HepG2 (cell line): ENCODE results near the gene ITGB1. TPM values are rescaled to one million over a fixed set of nuclear protein-coding genes. Genes with fewer than 3 reads are reported as not detected.
A peak's percentile ranks its signal among the peaks of the same experiment; 100 is the strongest.

Experiments used
- ATAC-seq: fragments of 200-7000 bp; cut with Tn5 transposase; 3 replicates; pipeline ENCODE4 v1.9.1; 2020; ENCODE audit warnings: mild to moderate bottlenecking, moderate library complexity
- BruUV-seq: library from RNA; stranded (reverse); fragments of 400-500 nt; replicated peaks from 2 replicates; lab custom pipeline; 2021; lab: Mats Ljungman, UMichigan
- CTCF ChIA-PET: fragments of 300-600 bp; formaldehyde crosslinking; extraction: SDS; loops from one replicate; lab custom pipeline; 2021; ENCODE audit warnings: low total read pairs, inconsistent platforms, low intra/inter-chr PET ratio; lab: Yijun Ruan, JAX
- POLR2A ChIA-PET: fragments of 350-600 bp; sonication (Branson Sonifier 250); formaldehyde crosslinking; loops from one replicate; lab custom pipeline; 2020; ENCODE audit warnings: antibody characterized with exemption, inconsistent platforms; lab: Yijun Ruan, JAX
- DNase-seq: peaks from one replicate; pipeline ENCODE4 v3.0.0-alpha.2; 2015; ENCODE audit warnings: low spot score
- FAIRE-seq: peaks from 3 replicates; lab custom pipeline; 2011; peaks lifted over from hg19 to GRCh38; lab: Jason Lieb, UNC
- H2AFZ ChIP-seq: one replicate; pipeline ENCODE4 v1.6.1; 2011; ENCODE audit warnings: low read length, inconsistent platforms
- H3K27ac ChIP-seq: fragments of 300-600 bp; 3 replicates; pipeline ENCODE4 v1.8.0; 2011; ENCODE audit warnings: mixed run types, mild to moderate bottlenecking, mixed read lengths, low read length, inconsistent platforms; ENCODE audit not compliant: insufficient read depth; ENCODE audit errors: extremely low read length
- H3K27me3 ChIP-seq, 2 experiments: fragments of 200-600 bp in 1 of 2; 2 replicates in 1 of 2; 3 replicates in 1 of 2; pipeline versions ENCODE4 v1.6.0 to v1.8.0; 2011; ENCODE audit warnings: low read length in 2 of 2, mild to moderate bottlenecking in 2 of 2, moderate library complexity in 2 of 2, inconsistent platforms in 1 of 2; ENCODE audit not compliant: insufficient read depth in 2 of 2, control insufficient read depth in 1 of 2
- H3K36me3 ChIP-seq, 2 experiments: fragments of 200-600 bp in 1 of 2; replicated peaks in 1 of 2; 2 replicates in 1 of 2; 3 replicates in 1 of 2; pipeline versions ENCODE4 v1.5.1 to v1.8.0; 2011; ENCODE audit warnings: low read length in 2 of 2, inconsistent platforms in 1 of 2; ENCODE audit not compliant: insufficient read depth in 2 of 2, control insufficient read depth in 1 of 2
- H3K4me1 ChIP-seq: 2 replicates; pipeline ENCODE4 v1.5.1; 2012; ENCODE audit warnings: low read length, inconsistent platforms; ENCODE audit not compliant: insufficient read depth
- H3K4me2 ChIP-seq: 2 replicates; pipeline ENCODE4 v1.6.0; 2011; ENCODE audit warnings: low read depth, low read length, inconsistent platforms
- H3K4me3 ChIP-seq, 3 experiments: fragments of 200-600 bp in 1 of 3; sonication (generic), shearing (Covaris generic) in 1 of 3; replicated peaks in 1 of 3; 2 replicates each; pipeline ENCODE4 v1.5.1; 2011 to 2016; ENCODE audit warnings: low read length in 3 of 3, inconsistent platforms in 2 of 3, low read depth in 2 of 3, mild to moderate bottlenecking in 2 of 3, control low read depth in 1 of 3, mixed read lengths in 1 of 3; ENCODE audit not compliant: insufficient read depth in 1 of 3
- H3K79me2 ChIP-seq: one replicate; pipeline ENCODE4 v1.6.1; 2011; ENCODE audit warnings: low read length, inconsistent platforms; ENCODE audit not compliant: insufficient read depth
- H3K9ac ChIP-seq: 2 replicates; pipeline ENCODE4 v1.6.0; 2011; ENCODE audit warnings: mild to moderate bottlenecking, low read depth, low read length, inconsistent platforms; ENCODE audit not compliant: insufficient read depth
- H3K9me3 ChIP-seq: 2 replicates; pipeline ENCODE4 v1.5.1; 2012; ENCODE audit warnings: mild to moderate bottlenecking, low read length
- H4K20me1 ChIP-seq: 2 replicates; pipeline ENCODE4 v1.6.0; 2011; ENCODE audit warnings: inconsistent platforms, mild to moderate bottlenecking, low read length, moderate library complexity; ENCODE audit not compliant: insufficient read depth
- DRAP1 ChIP-seq: IDR thresholded peaks from 2 replicates; pipeline ENCODE4 v1.6.1; 2016; ENCODE audit warnings: missing genetic modification reagents, missing compliant biosample characterization
- FOXA3 ChIP-seq: IDR thresholded peaks from 2 replicates; pipeline ENCODE4 v1.6.1; 2016; ENCODE audit warnings: missing genetic modification reagents, missing compliant biosample characterization
- HNF4A ChIP-seq: sonication (generic); formaldehyde crosslinking; IDR thresholded peaks from 2 replicates; pipeline ENCODE4 v1.4.0; 2020; ENCODE audit warnings: missing genetic modification reagents
- MAFK ChIP-seq, 2 experiments: IDR thresholded peaks in 1 of 2; conservative IDR thresholded peaks in 1 of 2; 2 replicates each; pipeline ENCODE4 v1.6.1; 2011; ENCODE audit warnings: improper control_type of control experiment in 2 of 2, low read length in 2 of 2
- MTA3 ChIP-seq: sonication (generic); formaldehyde crosslinking; IDR thresholded peaks from 2 replicates; pipeline ENCODE4 v1.4.0; 2020; ENCODE audit warnings: missing genetic modification reagents
- NCOA1 ChIP-seq: sonication (generic); formaldehyde crosslinking; IDR thresholded peaks from 2 replicates; pipeline ENCODE4 v1.9.0; 2021; ENCODE audit warnings: missing genetic modification reagents
- NCOR1 ChIP-seq: fragments of 200-600 bp; sonication (generic); IDR thresholded peaks from 2 replicates; pipeline ENCODE4 v1.7.0; 2017; ENCODE audit warnings: antibody characterized with exemption, low read length, borderline replicate concordance
- RELA ChIP-seq: sonication (generic); formaldehyde crosslinking; IDR thresholded peaks from 2 replicates; pipeline ENCODE4 v1.4.0; 2020; ENCODE audit warnings: missing genetic modification reagents
- SAP130 ChIP-seq: IDR thresholded peaks from 2 replicates; pipeline ENCODE4 v1.6.1; 2016; ENCODE audit warnings: low read depth
- SOX5 ChIP-seq: IDR thresholded peaks from 2 replicates; pipeline ENCODE4 v1.6.1; 2016; ENCODE audit warnings: borderline replicate concordance
- TCF7 ChIP-seq: sonication (generic); IDR thresholded peaks from 2 replicates; pipeline ENCODE4 v1.6.1; 2016; ENCODE audit warnings: antibody characterized with exemption, low read depth
- ZFYVE20 ChIP-seq: sonication (generic); formaldehyde crosslinking; IDR thresholded peaks from 2 replicates; pipeline ENCODE4 v1.8.0; 2023; ENCODE audit warnings: low read depth, mild to moderate bottlenecking, moderate library complexity, missing genetic modification reagents, borderline replicate concordance
- ZMAT3 ChIP-seq: sonication (generic); formaldehyde crosslinking; conservative IDR thresholded peaks from 2 replicates; pipeline ENCODE4 v1.7.0; 2021; ENCODE audit warnings: missing genetic modification reagents
- ZNF18 ChIP-seq: sonication (generic); formaldehyde crosslinking; IDR thresholded peaks from 2 replicates; pipeline ENCODE4 v1.8.0; 2022; ENCODE audit warnings: mild to moderate bottlenecking, missing genetic modification reagents; ENCODE audit not compliant: insufficient replicate concordance
- ZSCAN29 ChIP-seq: sonication (generic); formaldehyde crosslinking; conservative IDR thresholded peaks from 2 replicates; pipeline ENCODE4 v1.4.0; 2020; ENCODE audit warnings: mild to moderate bottlenecking, missing genetic modification reagents
- WGBS: methylation state at CpG from one replicate; pipeline ENCODE4 v1.1.6; 2017; ENCODE audit warnings: low lambda C conversion rate; 5-methylcytosine and 5-hydroxymethylcytosine counted together
- in situ Hi-C: cut with HindIII; loops from 2 replicates; pipeline ENCODE4 v1.10.0; 2017; ENCODE audit warnings: low pct_unique_long_range_greater_than_20kb; ENCODE audit not compliant: extremely low pct_ligation_motif_present
- intact Hi-C: fragments of 100-400 bp; cut with micrococcal nuclease; formaldehyde crosslinking; loops from one replicate; pipeline ENCODE4 v1.10.0; 2022; ENCODE audit not compliant: unreplicated experiment
- polyA plus RNA-seq, 8 experiments: library from polyadenylated mRNA; depleted of rRNA in 3 of 8; stranded (reverse) in 7 of 8; unstranded in 1 of 8; fragments of >200 nt; fragmentation: Illumina TruSeq in 4 of 8; extraction: Trizol in 4 of 8; gene quantifications; 2 replicates each; pipeline versions ENCODE4 v1.2.1 to v1.2.3, GENCODE V29; 2011 to 2016; ENCODE audit warnings: low read depth in 4 of 8, missing spikeins in 1 of 8, mixed read lengths in 1 of 8; ENCODE audit not compliant: insufficient read depth in 1 of 8
- total RNA-seq, 5 experiments: library from RNA; depleted of rRNA; stranded (reverse); fragments of >200 nt; fragmentation: Illumina TruSeq; extraction: Trizol; gene quantifications; 2 replicates each; pipeline ENCODE4 v1.2.3, GENCODE V29; 2016; ENCODE audit warnings: low read depth in 1 of 5

ITGB1 gene
- total and polyA plus RNA-seq, 2 of the 13 experiments (the other 11 are each of a cell fraction or from before 2014, with no cell fraction given) = 190 to 204 TPM

GRCh38 chr10:32972460-32972859, 14.4 kb upstream of the ITGB1 start:
- Histone ChIP-seq H3K79me2 (no peaks in the 10 kb centered on the region), H4K20me1 (no peaks in the 10 kb centered on the region), H3K36me3 (no peaks in the 10 kb centered on the region), H3K4me3 (peak overlapping the region; percentile 36 to 61 (median 58); a peak in 5 of 6 replicates), H3K27ac (no peak overlapping the region), H3K4me1 (peaks cover 32% of the 10 kb centered on the region), H3K27me3 (no peaks in the 10 kb centered on the region), H3K4me2 (peak overlapping the region; percentile 84), H3K9me3 (no peaks in the 10 kb centered on the region), H2AFZ (peak overlapping the region; percentile 77), H3K9ac (peak overlapping the region; percentile 58; the same call in 1 of the 2 replicates)
- no TSS peak for BruUV-seq
- DNase-seq (no peak), ATAC-seq (no peak), FAIRE-seq (peak; percentile 48)
- CTCF ChIA-PET = no interaction called here
- no peak for TF ChIP-seq NCOA1
- no peak for TF ChIP-seq RELA (CRISPR knock-in tag)
- no peak for TF ChIP-seq ZMAT3 (CRISPR knock-in tag)
- in situ Hi-C loops (no loop called here), intact Hi-C loops (no loop called here)
- 35% methylated on average over 4 of the region's 4 CpGs for WGBS
- POLR2A ChIA-PET = interaction anchor here (1.8 to 2.7 kb wide), 3 partner anchors 10 to 13 kb away, joined by 9 to 47 read pairs (median 11); no protein-coding TSS in a partner anchor

- CTCF ChIA-PET = no interaction called here
- intact Hi-C loops (no loop called here), in situ Hi-C loops (no loop called here)
- H2AFZ ChIP-seq = peak overlapping the region; percentile 77
- no peaks in the 10 kb centered on the region for H3K9me3 ChIP-seq
- peak overlapping the region; percentile 36 to 61 (median 58) for H3K4me3 ChIP-seq
- POLR2A ChIA-PET = interaction anchor here (1.0 to 2.7 kb wide), 4 partner anchors 10 to 15 kb away, joined by 4 to 47 read pairs (median 10); no protein-coding TSS in a partner anchor
- DNase-seq = peak; percentile 80
- no peaks in the 10 kb centered on the region for H4K20me1 ChIP-seq
- no TSS peak for BruUV-seq
- H3K27ac ChIP-seq = peak overlapping the region; percentile 24
- H3K4me2 ChIP-seq = peak overlapping the region; percentile 84
- FAIRE-seq = peak; percentile 89
- no peaks in the 10 kb centered on the region for H3K27me3 ChIP-seq
- H3K79me2 ChIP-seq = no peaks in the 10 kb centered on the region
- no peaks in the 10 kb centered on the region for H3K36me3 ChIP-seq
- H3K4me1 ChIP-seq = peaks cover 32% of the 10 kb centered on the region
- WGBS = 1% methylated on average over 6 of the region's 6 CpGs
- peak; percentile 99 for ATAC-seq
- H3K9ac ChIP-seq = peak overlapping the region; percentile 58
- TF ChIP-seq ZFYVE20 (CRISPR knock-in tag) (no peak), SOX5 (CRISPR knock-in tag) (peak; percentile 17; the same call in 1 of the 2 replicates), FOXA3 (CRISPR knock-in tag) (0 out of 2 replicates have a peak, but pooled peaks have one; percentile 8), DRAP1 (no peak), TCF7 (0 out of 2 replicates have a peak, but pooled peaks have one; percentile 33), HNF4A (CRISPR knock-in tag) (peak; percentile 82), MAFK (conservative IDR thresholded peaks at IDR 0.05 in 1 of 2, IDR thresholded peaks at IDR 0.05 in 1 of 2; ENCODE audit: low read length in 2 of 2) (no peak), ZNF18 (CRISPR knock-in tag) (no peak), ZSCAN29 (CRISPR knock-in tag) (0 out of 2 replicates have a peak, but pooled peaks have one; percentile 30), MTA3 (no peak), SAP130 (CRISPR knock-in tag) (peak; percentile 44; the same call in 1 of the 2 replicates), NCOR1 (peak; percentile 45; the same call in 1 of the 2 replicates)
Measured at GRCh38 chr10:32971536-32972091, 13.6 kb upstream of the ITGB1 start.
